Thyroid gland (tissue), 4 donors: Measurements from ENCODE around the gene LGALS7B. TPM values are rescaled to one million over a fixed set of nuclear protein-coding genes. Genes with fewer than 3 reads are reported as not detected.
"Not testable (repeated sequence)": the region's sequence is repeated elsewhere in the genome, so short reads cannot be mapped to it uniquely, and the experiment has no call there.

Source experiments
- DNase-seq, 2 donors: peaks; one replicate each; pipeline ENCODE4 v3.0.0-alpha.2; 2019
- H3K27ac ChIP-seq, 3 donors: fragments of 200-600 bp; sonication (generic); 1 replicate in 2 of 3; 2 replicates in 1 of 3; pipeline ENCODE4 v1.5.1; 2016 to 2019; ENCODE audit warnings: mild to moderate bottlenecking in 1 of 3, moderate library complexity in 1 of 3
- H3K27me3 ChIP-seq: fragments of 200-600 bp; sonication (generic); one replicate; pipeline ENCODE4 v1.5.1; 2019
- H3K36me3 ChIP-seq, 2 donors: fragments of 200-600 bp; sonication (generic); one replicate each; pipeline ENCODE4 v1.5.1; 2016 to 2019
- H3K4me1 ChIP-seq, 2 donors: fragments of 200-600 bp; sonication (generic); one replicate each; pipeline ENCODE4 v1.5.1; 2017 to 2019
- H3K4me3 ChIP-seq, 3 donors: fragments of 200-600 bp; sonication (generic); replicated peaks in 1 of 3; 1 replicate in 2 of 3; 2 replicates in 1 of 3; pipeline ENCODE4 v1.5.1; 2016; ENCODE audit warnings: mild to moderate bottlenecking in 1 of 3
- H3K9me3 ChIP-seq: fragments of 200-600 bp; sonication (generic); one replicate; pipeline ENCODE4 v1.5.1; 2017
- POLR2A ChIP-seq, 2 donors: fragments of 450-650 bp; IDR thresholded peaks; one replicate each; pipeline ENCODE4 v1.6.1; 2017; ENCODE audit warnings: antibody characterized with exemption in 2 of 2, mild to moderate bottlenecking in 2 of 2, moderate library complexity in 1 of 2
- WGBS, 2 donors: methylation state at CpG; one replicate each; pipeline ENCODE4 v1.1.5; 2017; 5-methylcytosine and 5-hydroxymethylcytosine counted together
- intact Hi-C: fragments of 100-400 bp; cut with DNase I; formaldehyde crosslinking; loops from one replicate; pipeline ENCODE4 v1.15.1; 2023
- total RNA-seq, 4 donors: library from RNA; depleted of rRNA; stranded (reverse); fragments of >200 nt; gene quantifications; one replicate each; pipeline ENCODE4 v1.2.3, GENCODE V29; 2016
- TF ChIP-seq, protein P1 (sequence below), 6 experiments: fragments of 200-600 bp in 3 of 6; fragments of 450-650 bp in 3 of 6; sonication (generic) in 3 of 6; IDR thresholded peaks; one replicate each; pipeline ENCODE4 v1.5.1; 2016 to 2019; ENCODE audit warnings: antibody characterized with exemption in 6 of 6, mild to moderate bottlenecking in 2 of 6, inconsistent platforms in 1 of 6, moderate library complexity in 1 of 6

Gene LGALS7B
- total RNA-seq, 4 donors from 2014 or later, result not detected

DNA sequence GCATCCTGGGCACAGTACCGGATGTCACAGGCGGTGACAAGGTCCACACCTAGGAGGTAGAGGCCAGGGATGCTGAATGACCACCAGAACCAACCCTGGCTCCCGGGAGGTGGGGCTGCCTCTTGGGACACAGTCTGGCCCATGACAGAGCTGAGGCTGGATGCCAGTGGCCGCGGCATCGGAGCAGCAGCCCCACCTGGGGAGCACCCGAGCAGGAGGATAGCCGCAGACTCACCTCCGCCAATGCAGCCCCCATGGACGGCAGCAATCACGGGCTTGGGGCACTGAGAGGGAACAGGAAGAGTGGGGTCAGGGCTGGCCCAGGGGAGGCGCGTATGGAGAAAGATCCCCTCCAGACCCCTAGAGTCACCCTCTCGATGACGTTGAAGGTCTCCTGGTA, 28.1 kb downstream of the LGALS7B start:
- H3K9me3 ChIP-seq, result no peaks in the 10 kb centered on the region
- H3K4me1 ChIP-seq, result peaks cover 0 to 8% of the 10 kb centered on the region in 2 donors
- no peaks in the 10 kb centered on the region for H3K27me3 ChIP-seq
- intact Hi-C loops, result no loop called here
- 98% methylated on average over 7 to 10 of the region's 15 CpGs for WGBS, 2 donors
- TF ChIP-seq POLR2A (IDR thresholded peaks at IDR 0.05), result no peak
- TF ChIP-seq, protein P1, sequence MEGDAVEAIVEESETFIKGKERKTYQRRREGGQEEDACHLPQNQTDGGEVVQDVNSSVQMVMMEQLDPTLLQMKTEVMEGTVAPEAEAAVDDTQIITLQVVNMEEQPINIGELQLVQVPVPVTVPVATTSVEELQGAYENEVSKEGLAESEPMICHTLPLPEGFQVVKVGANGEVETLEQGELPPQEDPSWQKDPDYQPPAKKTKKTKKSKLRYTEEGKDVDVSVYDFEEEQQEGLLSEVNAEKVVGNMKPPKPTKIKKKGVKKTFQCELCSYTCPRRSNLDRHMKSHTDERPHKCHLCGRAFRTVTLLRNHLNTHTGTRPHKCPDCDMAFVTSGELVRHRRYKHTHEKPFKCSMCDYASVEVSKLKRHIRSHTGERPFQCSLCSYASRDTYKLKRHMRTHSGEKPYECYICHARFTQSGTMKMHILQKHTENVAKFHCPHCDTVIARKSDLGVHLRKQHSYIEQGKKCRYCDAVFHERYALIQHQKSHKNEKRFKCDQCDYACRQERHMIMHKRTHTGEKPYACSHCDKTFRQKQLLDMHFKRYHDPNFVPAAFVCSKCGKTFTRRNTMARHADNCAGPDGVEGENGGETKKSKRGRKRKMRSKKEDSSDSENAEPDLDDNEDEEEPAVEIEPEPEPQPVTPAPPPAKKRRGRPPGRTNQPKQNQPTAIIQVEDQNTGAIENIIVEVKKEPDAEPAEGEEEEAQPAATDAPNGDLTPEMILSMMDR (IDR thresholded peaks at IDR 0.05), result no peak
- H3K4me3 ChIP-seq, result no peak overlapping the region
- H3K27ac ChIP-seq, result no peak overlapping the region
- DNase-seq, result no peak
- peaks cover 27 to 32% of the 10 kb centered on the region in 2 donors for H3K36me3 ChIP-seq

DNA sequence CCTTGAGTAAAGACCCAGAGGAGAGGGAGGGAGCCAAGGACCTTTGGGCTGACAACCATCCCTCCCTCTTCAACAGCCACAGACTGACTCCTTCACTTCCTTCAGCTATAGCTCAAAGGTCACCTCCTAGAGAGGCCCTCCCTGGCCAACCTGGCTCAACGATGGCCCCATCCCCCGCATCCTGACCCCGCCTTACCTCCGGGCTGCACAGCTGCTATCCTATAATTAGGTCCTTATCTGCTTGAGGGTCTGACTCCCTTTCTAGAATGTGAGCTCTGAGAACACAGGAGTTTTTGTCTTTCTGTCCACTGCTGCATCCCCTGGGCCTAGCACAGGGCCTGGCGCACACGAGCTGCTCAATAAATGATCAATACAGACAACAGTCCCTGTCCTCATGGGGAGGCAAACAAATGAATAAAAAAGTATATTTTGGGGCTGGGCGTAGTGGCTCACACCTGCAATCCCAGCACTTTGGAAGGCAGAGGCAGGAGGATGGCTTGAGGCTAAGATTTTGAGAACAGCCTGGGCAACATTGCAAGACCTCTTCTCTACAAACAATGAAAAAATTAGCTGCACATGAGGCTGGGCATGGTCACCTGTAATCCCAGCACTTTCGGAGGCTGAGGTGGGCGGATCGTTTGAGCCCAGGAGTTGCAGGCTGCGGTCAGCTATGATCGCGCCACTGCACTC, 30.4 kb downstream of the LGALS7B start:
- Histone ChIP-seq H3K4me3 (no peak overlapping the region), H3K36me3 (peaks cover 32 to 34% of the 10 kb centered on the region in 2 donors), H3K9me3 (no peaks in the 10 kb centered on the region), H3K27me3 (no peaks in the 10 kb centered on the region), H3K4me1 (peaks cover 0 to 8% of the 10 kb centered on the region in 2 donors), H3K27ac (no peak overlapping the region)
- 85 to 90% methylated on average over 13 of the region's 13 CpGs for WGBS, 2 donors
- intact Hi-C loops, result no loop called here
- DNase-seq, result peak; percentile 14 to 44
- TF ChIP-seq, protein P1 (IDR thresholded peaks at IDR 0.05), result no peak
- TF ChIP-seq POLR2A (IDR thresholded peaks at IDR 0.05), result no peak

DNA sequence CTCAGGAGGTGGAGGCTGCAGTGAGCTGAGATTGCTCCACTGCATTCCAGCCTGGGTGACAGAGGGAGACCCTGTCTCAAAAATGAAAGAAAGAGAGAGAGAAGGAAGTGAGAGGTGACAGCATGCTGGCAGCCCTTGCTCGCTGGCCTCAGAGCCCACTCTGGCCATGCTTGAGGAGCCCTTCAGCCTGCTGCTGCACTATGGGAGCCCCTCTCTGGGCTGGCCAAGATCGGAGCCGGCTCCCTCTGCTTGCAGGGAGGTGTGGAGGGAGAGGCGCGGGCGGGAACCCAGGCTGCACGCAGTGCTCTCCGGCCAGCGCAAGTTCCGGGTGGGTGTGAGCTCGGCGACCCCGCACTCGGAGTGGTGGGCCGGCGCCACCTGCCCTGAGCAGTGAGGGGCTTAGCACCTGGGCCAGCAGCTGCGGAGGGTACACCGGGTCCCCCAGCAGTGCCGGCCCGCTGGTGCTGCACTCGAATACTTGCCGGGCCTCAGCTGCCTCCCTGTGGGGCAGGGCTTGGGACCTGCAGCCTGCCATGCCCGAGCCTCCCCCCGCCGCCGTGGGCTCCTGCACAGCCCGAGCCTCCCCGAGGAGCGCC, 32.3 kb downstream of the LGALS7B start:
- H3K27me3 ChIP-seq, DNase-seq, H3K4me3 ChIP-seq, H3K27ac ChIP-seq, H3K4me1 ChIP-seq, H3K9me3 ChIP-seq: not testable (repeated sequence)
- intact Hi-C loops, result loop anchor here (10.0 kb wide), 1 partner anchor 47 kb away; the partner anchor contains the start of gene LGALS7
- WGBS, 2 donors, result 89 to 98% methylated on average over 10 of the region's 29 CpGs
- peaks cover 19 to 21% of the 10 kb centered on the region in 2 donors for H3K36me3 ChIP-seq

DNA sequence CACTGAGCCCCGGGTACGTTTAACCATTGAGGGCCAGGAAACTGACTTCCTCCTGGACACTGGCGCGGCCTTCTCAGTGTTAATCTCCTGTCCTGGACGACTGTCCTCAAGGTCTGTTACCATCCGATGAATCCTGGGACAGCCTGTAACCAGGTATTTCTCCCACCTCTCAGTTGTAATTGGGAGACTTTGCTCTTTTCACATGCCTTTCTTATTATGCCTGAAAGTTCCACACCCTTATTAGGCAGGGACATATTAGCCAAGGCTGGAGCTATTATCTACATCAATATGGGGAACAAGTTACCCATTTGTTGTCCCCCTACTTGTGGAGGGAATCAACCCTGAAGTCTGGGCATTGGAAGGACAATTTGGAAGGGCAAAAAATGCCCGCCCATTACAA, 36.9 kb downstream of the LGALS7B start:
- H3K36me3 ChIP-seq, result peaks cover 25 to 33% of the 10 kb centered on the region in 2 donors
- 94 to 95% methylated on average over 7 of the region's 7 CpGs for WGBS, 2 donors
- not testable (repeated sequence) for H3K9me3 ChIP-seq, DNase-seq, H3K27ac ChIP-seq, H3K27me3 ChIP-seq, H3K4me3 ChIP-seq
- H3K4me1 ChIP-seq, result peaks cover under 1 to 18% of the 10 kb centered on the region in 2 donors
- intact Hi-C loops, result loop anchor here (10.0 kb wide), 1 partner anchor 51 kb away; the partner anchor contains the start of gene LGALS7

DNA sequence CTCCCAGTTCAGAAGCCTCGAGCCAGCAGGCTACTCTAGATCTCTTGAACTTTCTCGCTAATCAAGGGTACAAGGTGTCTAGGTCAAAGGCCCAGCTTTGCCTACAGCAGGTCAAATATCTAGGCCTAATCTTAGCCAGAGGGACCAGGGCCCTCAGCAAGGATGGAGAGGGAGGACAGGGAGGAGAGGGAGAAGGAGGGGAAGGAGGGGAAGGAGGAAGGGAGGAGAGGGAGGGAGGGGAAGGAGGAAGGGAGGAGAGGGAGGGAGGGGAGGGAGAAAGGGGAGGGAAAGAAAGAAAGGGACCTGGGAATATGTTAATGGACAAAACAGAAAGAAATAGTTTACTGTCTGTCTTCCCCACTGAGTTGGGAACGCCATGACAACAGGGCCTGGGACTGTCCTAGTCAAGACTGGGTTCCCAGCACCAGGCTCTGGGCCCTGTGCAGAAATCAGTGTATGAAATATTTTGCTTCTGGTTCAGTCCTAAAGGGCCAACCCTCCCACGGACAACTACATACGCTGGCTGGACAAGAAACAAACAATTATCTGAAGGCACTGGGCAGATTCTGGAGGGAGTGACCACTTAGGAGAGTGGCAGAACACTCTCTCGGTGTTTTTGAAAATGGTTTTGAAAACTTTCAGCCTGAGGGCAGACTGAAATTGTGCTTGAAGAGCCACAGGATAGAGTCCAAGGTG, 38.0 kb downstream of the LGALS7B start:
- no peak for DNase-seq
- H3K27ac ChIP-seq, result no peak overlapping the region
- H3K4me3 ChIP-seq, result no peak overlapping the region
- H3K9me3 ChIP-seq, result no peaks in the 10 kb centered on the region
- intact Hi-C loops, result loop anchor here (10.0 kb wide), 1 partner anchor 52 kb away; the partner anchor contains the start of gene LGALS7
- no peaks in the 10 kb centered on the region for H3K27me3 ChIP-seq
- peaks cover 25 to 33% of the 10 kb centered on the region in 2 donors for H3K36me3 ChIP-seq
- TF ChIP-seq POLR2A (IDR thresholded peaks at IDR 0.05), result no peak
- TF ChIP-seq, protein P1 (IDR thresholded peaks at IDR 0.05), result no peak
- 69 to 79% methylated on average over 6 of the region's 6 CpGs for WGBS, 2 donors
- H3K4me1 ChIP-seq, result peaks cover 2 to 19% of the 10 kb centered on the region in 2 donors

DNA sequence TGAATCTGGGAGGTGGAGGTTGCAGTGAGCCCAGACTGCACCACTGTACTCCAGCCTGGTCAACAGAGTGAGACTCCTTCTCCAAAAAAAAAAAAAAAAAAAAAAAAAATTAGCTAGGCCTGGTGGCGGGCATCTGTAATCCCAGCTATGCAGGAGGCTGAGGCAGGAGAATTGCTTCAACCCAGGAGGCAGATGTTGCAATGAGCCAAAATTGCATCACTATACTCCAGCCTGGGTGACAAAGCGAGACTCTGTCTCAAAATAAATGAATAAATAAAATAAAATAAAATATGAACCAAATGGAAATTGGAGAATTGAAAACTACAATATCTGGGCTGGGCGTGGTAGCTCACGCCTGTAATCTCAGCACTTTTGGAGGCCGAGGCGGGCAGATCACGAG, 40.2 kb downstream of the LGALS7B start:
- intact Hi-C loops, result loop anchor here (10.0 kb wide), 1 partner anchor 54 kb away; the partner anchor contains the start of gene LGALS7
- Histone ChIP-seq H3K4me1 (peaks cover 2 to 29% of the 10 kb centered on the region in 2 donors), H3K36me3 (peaks cover 24 to 25% of the 10 kb centered on the region in 2 donors)
- H3K9me3 ChIP-seq, H3K27me3 ChIP-seq, DNase-seq, H3K4me3 ChIP-seq, H3K27ac ChIP-seq: not testable (repeated sequence)
- 92 to 94% methylated on average over 7 of the region's 7 CpGs for WGBS, 2 donors
